Liver (tissue), 9 donors: ENCODE results near the gene PSMD12. TPM values are rescaled to one million over a fixed set of nuclear protein-coding genes. Genes with fewer than 3 reads are reported as not detected.

Experiments
- DNase-seq: peaks from one replicate; pipeline ENCODE4 v3.0.0-alpha.2; 2017; ENCODE audit warnings: low spot score
- H3K27ac ChIP-seq, 2 donors: one replicate each; pipeline ENCODE4 v1.7.0; 2013; ENCODE audit warnings: inconsistent platforms in 2 of 2, low read length in 2 of 2, control low read depth in 1 of 2, low read depth in 1 of 2, mild to moderate bottlenecking in 1 of 2
- H3K27me3 ChIP-seq, 4 donors: one replicate each; pipeline versions ENCODE4 v1.6.1 to v1.7.0; 2013; ENCODE audit warnings: low read length in 3 of 4, inconsistent platforms in 1 of 4, mild to moderate bottlenecking in 1 of 4, moderate library complexity in 1 of 4; ENCODE audit not compliant: control insufficient read depth in 4 of 4, insufficient read depth in 4 of 4
- H3K36me3 ChIP-seq, 4 donors: one replicate each; pipeline versions ENCODE4 v1.6.1 to v1.7.0; 2013; ENCODE audit warnings: low read length in 3 of 4, mild to moderate bottlenecking in 3 of 4, low read depth in 1 of 4, moderate library complexity in 1 of 4; ENCODE audit not compliant: control insufficient read depth in 4 of 4, insufficient read depth in 3 of 4
- H3K4me1 ChIP-seq, 4 donors: one replicate each; pipeline versions ENCODE4 v1.6.1 to v1.7.0; 2013; ENCODE audit warnings: low read length in 3 of 4, mild to moderate bottlenecking in 3 of 4, moderate library complexity in 1 of 4; ENCODE audit not compliant: control insufficient read depth in 4 of 4, insufficient read depth in 4 of 4
- H3K4me3 ChIP-seq, 3 donors: one replicate each; pipeline versions ENCODE4 v1.6.1 to v1.7.0; 2013; ENCODE audit warnings: low read length in 3 of 3, control low read depth in 1 of 3, low read depth in 1 of 3, mild to moderate bottlenecking in 1 of 3
- H3K9ac ChIP-seq, 2 donors: one replicate each; pipeline ENCODE4 v1.7.0; 2013; ENCODE audit warnings: low read length in 2 of 2, mild to moderate bottlenecking in 2 of 2, moderate library complexity in 2 of 2, control low read depth in 1 of 2, low read depth in 1 of 2
- H3K9me3 ChIP-seq, 4 donors: one replicate each; pipeline versions ENCODE4 v1.6.1 to v1.7.0; 2013; ENCODE audit warnings: low read length in 3 of 4; ENCODE audit not compliant: control insufficient read depth in 4 of 4
- CTCF ChIP-seq: fragments of 150-350 bp; IDR thresholded peaks from 2 replicates; pipeline ENCODE4 v1.5.1; 2017; ENCODE audit warnings: improper control_type of control experiment, low read depth, low read length; ENCODE audit not compliant: missing input control
- EGR1 ChIP-seq, 2 donors: IDR thresholded peaks; 2 replicates each; pipeline ENCODE4 v1.6.1; 2016 to 2018; ENCODE audit warnings: antibody characterized with exemption in 2 of 2, low read depth in 2 of 2
- FOXA1 ChIP-seq: IDR thresholded peaks from 2 replicates; pipeline ENCODE4 v1.6.1; 2016; ENCODE audit warnings: antibody characterized with exemption
- FOXA2 ChIP-seq: IDR thresholded peaks from 2 replicates; pipeline ENCODE4 v1.6.1; 2016; ENCODE audit warnings: antibody characterized with exemption
- GABPA ChIP-seq, 2 donors: IDR thresholded peaks in 1 of 2; conservative IDR thresholded peaks in 1 of 2; 2 replicates each; pipeline ENCODE4 v1.6.1; 2016; ENCODE audit warnings: antibody characterized with exemption in 2 of 2, mild to moderate bottlenecking in 1 of 2, moderate library complexity in 1 of 2
- HNF4A ChIP-seq, 2 donors: conservative IDR thresholded peaks; 2 replicates each; pipeline ENCODE4 v1.6.1; 2016; ENCODE audit warnings: antibody characterized with exemption in 2 of 2, mild to moderate bottlenecking in 2 of 2
- HNF4G ChIP-seq: IDR thresholded peaks from 2 replicates; pipeline ENCODE4 v1.6.1; 2016; ENCODE audit warnings: antibody characterized with exemption
- JUND ChIP-seq, 2 donors: IDR thresholded peaks; 2 replicates each; pipeline ENCODE4 v1.6.1; 2016; ENCODE audit warnings: antibody characterized with exemption in 2 of 2
- MAX ChIP-seq: IDR thresholded peaks from 2 replicates; pipeline ENCODE4 v1.6.1; 2016; ENCODE audit warnings: antibody characterized with exemption
- NR2F2 ChIP-seq: IDR thresholded peaks from 2 replicates; pipeline ENCODE4 v1.6.1; 2016; ENCODE audit warnings: antibody characterized with exemption
- RAD21 ChIP-seq, 2 donors: IDR thresholded peaks; 2 replicates each; pipeline ENCODE4 v1.6.1; 2016; ENCODE audit warnings: antibody characterized with exemption in 2 of 2, mild to moderate bottlenecking in 2 of 2
- RXRA ChIP-seq, 2 donors: IDR thresholded peaks; 2 replicates each; pipeline ENCODE4 v1.6.1; 2017 to 2018; ENCODE audit warnings: antibody characterized with exemption in 2 of 2, mild to moderate bottlenecking in 1 of 2
- SP1 ChIP-seq: IDR thresholded peaks from 2 replicates; pipeline ENCODE4 v1.6.1; 2018; ENCODE audit warnings: antibody characterized with exemption, mild to moderate bottlenecking
- TAF1 ChIP-seq: conservative IDR thresholded peaks from 2 replicates; pipeline ENCODE4 v1.6.1; 2016; ENCODE audit warnings: antibody characterized with exemption, mild to moderate bottlenecking
- ZBTB33 ChIP-seq: IDR thresholded peaks from 2 replicates; pipeline ENCODE4 v1.6.1; 2016; ENCODE audit warnings: antibody characterized with exemption
- WGBS: extraction: QIAGEN DNeasy Blood & Tissue Kit; methylation state at CpG from one replicate; pipeline ENCODE4 v1.1.7; 2013; 5-methylcytosine and 5-hydroxymethylcytosine counted together
- polyA plus RNA-seq, 2 donors: library from polyadenylated mRNA; stranded (reverse) in 1 of 2; unstranded in 1 of 2; fragments of 200-250 nt in 1 of 2; fragments of >200 nt in 1 of 2; fragmentation: Nextera tagmentation in 1 of 2; extraction: Ambion mirVana in 1 of 2; gene quantifications; one replicate each; pipeline versions ENCODE4 v1.2.1 to v1.2.3, GENCODE V29; 2013 to 2015
- total RNA-seq, 2 donors: library from RNA; depleted of rRNA; stranded (reverse); fragments of >200 nt; gene quantifications; one replicate each; pipeline ENCODE4 v1.2.3, GENCODE V29; 2014
- donor health status: healthy.
- donor health status: healthy.
- donor health status: healthy.
- donor health status: healthy.
- donor health status: healthy.

The PSMD12 gene
- total and polyA plus RNA-seq, 4 donors, result 17.3 to 34.0 (median 25.7) TPM

- H3K36me3 ChIP-seq, result no peaks in the 10 kb centered on the region
- TF ChIP-seq MAX, result no peak
- no peak overlapping the region for H3K4me3 ChIP-seq
- no peak for DNase-seq
- no peak overlapping the region for H3K9ac ChIP-seq
- H3K4me1 ChIP-seq, result peaks cover 0 to 21% (median 12%) of the 10 kb centered on the region in 4 donors
- H3K9me3 ChIP-seq, result no peaks in the 10 kb centered on the region
- H3K27ac ChIP-seq, result no peak overlapping the region
- no peaks in the 10 kb centered on the region for H3K27me3 ChIP-seq
These were observed 3.3 kb upstream of the PSMD12 start for GRCh38 chr17:67369676-67370075.

- H3K36me3 ChIP-seq, result peaks cover 0 to 3% (median under 1%) of the 10 kb centered on the region in 4 donors
- WGBS, result under 1% methylated on average over 11 of the region's 11 CpGs
- peak overlapping the region; percentile 97 to 98 for H3K9ac ChIP-seq
- H3K9me3 ChIP-seq, result no peaks in the 10 kb centered on the region
- H3K27ac ChIP-seq, result peak overlapping the region; percentile 99 to 100
- H3K4me1 ChIP-seq, result peaks cover 0 to 49% (median 24%) of the 10 kb centered on the region in 4 donors
- no peaks in the 10 kb centered on the region for H3K27me3 ChIP-seq
- H3K4me3 ChIP-seq, result peak overlapping the region; percentile 89 to 100 (median 97)
- TF ChIP-seq HNF4A (conservative IDR thresholded peaks at IDR 0.05) (peak in 1 of 2 donors; percentile 36), FOXA1 (no peak)
- DNase-seq, result no peak
These were observed 612 bp downstream of the PSMD12 start for GRCh38 chr17:67365738-67366192.

GRCh38 chr17:67364847-67365737, 1.3 kb downstream of the PSMD12 start:
- Histone ChIP-seq H3K36me3 (peaks cover 2 to 9% (median 4%) of the 10 kb centered on the region in 4 donors), H3K4me1 (peaks cover 0 to 56% (median 26%) of the 10 kb centered on the region in 4 donors), H3K9ac (peak overlapping the region; percentile 97 to 98), H3K27ac (peak overlapping the region; percentile 99 to 100), H3K9me3 (no peaks in the 10 kb centered on the region), H3K27me3 (no peaks in the 10 kb centered on the region), H3K4me3 (peak overlapping the region; percentile 89 to 100 (median 97))
- TF ChIP-seq RXRA (IDR thresholded peaks at IDR 0.05), result peak; percentile 8 to 17
- TF ChIP-seq JUND (IDR thresholded peaks at IDR 0.05), result no peak
- no peak for TF ChIP-seq ZBTB33
- no peak for TF ChIP-seq MAX
- no peak for TF ChIP-seq EGR1 (IDR thresholded peaks at IDR 0.05; ENCODE audit: low read depth in 2 of 2)
- no peak for TF ChIP-seq FOXA2
- no peak for TF ChIP-seq GABPA (IDR thresholded peaks at IDR 0.05 in 1 of 2, conservative IDR thresholded peaks at IDR 0.05 in 1 of 2)
- no peak for TF ChIP-seq TAF1
- TF ChIP-seq SP1, result no peak
- peak in 1 of 2 donors; percentile 25 for TF ChIP-seq HNF4A (conservative IDR thresholded peaks at IDR 0.05)
- TF ChIP-seq HNF4G, result no peak
- no peak for TF ChIP-seq NR2F2
- no peak for TF ChIP-seq RAD21 (IDR thresholded peaks at IDR 0.05)
- TF ChIP-seq CTCF, result no peak
- DNase-seq, result no peak
- 24% methylated on average over 26 of the region's 26 CpGs for WGBS
